ENCODE measurements around the gene ZNF469.

GRCh38 chr16:88393571-88393970 is 10.8 kb downstream of the ZNF469 start:
- TF ChIP-seq CTCF (IDR thresholded peaks at IDR 0.05), result no peak
- TF ChIP-seq POLR2A (IDR thresholded peaks at IDR 0.05), result no peak

All from lower leg skin (tissue), 3 donors.